Measurements from ENCODE around the gene MED26. TPM values are rescaled to one million over a fixed set of nuclear protein-coding genes. Genes with fewer than 3 reads are reported as not detected.
"Not testable (repeated sequence)": the region's sequence is repeated elsewhere in the genome, so short reads cannot be mapped to it uniquely, and the experiment has no call there.

MED26 gene
- total RNA-seq, 1 donor from 2014 or later, result 15.0 TPM

- Histone ChIP-seq H3K9me3 (ENCODE audit: insufficient read depth, low read depth, low read length) (no peaks in the 10 kb centered on the region), H3K4me1 (ENCODE audit: insufficient read depth, low read length) (no peaks in the 10 kb centered on the region), H3K27ac (ENCODE audit: low read depth, low read length) (no peak overlapping the region), H3K27me3 (ENCODE audit: insufficient read depth, low read length) (no peaks in the 10 kb centered on the region), H3K4me2 (ENCODE audit: low read length) (no peak overlapping the region), H2AFZ (ENCODE audit: low read depth, low read length) (no peak overlapping the region), H3K4me3 (ENCODE audit: insufficient read depth, low read depth, low read length) (no peak overlapping the region), H3K36me3 (ENCODE audit: insufficient read depth, low read length) (peaks cover 15% of the 10 kb centered on the region), H3K79me2 (ENCODE audit: insufficient read depth, low read length) (peaks cover 7% of the 10 kb centered on the region), H4K20me1 (ENCODE audit: insufficient read depth, low read length) (peaks cover 42% of the 10 kb centered on the region), H3K9ac (ENCODE audit: low read length) (no peak overlapping the region)
- peaks cover 11% of the 10 kb centered on the region for H3K4me1 Mint-ChIP-seq (ENCODE audit: low read depth, unreplicated experiment)
- FAIRE-seq (no peak), DNase-seq (ENCODE audit: low read depth) (no peak)
- no peak overlapping the region for H3K4me3 Mint-ChIP-seq (ENCODE audit: unreplicated experiment)
- no peak for TF ChIP-seq EZH2 (IDR thresholded peaks at IDR 0.05; ENCODE audit: insufficient read depth, low read length)
- TF ChIP-seq CTCF (IDR thresholded peaks at IDR 0.05; ENCODE audit: insufficient read depth, low read depth, low read length), result no peak
- H3K27ac Mint-ChIP-seq (ENCODE audit: unreplicated experiment), result no peak overlapping the region
- no peaks in the 10 kb centered on the region for H3K9me3 Mint-ChIP-seq (ENCODE audit: unreplicated experiment)
- no peaks in the 10 kb centered on the region for H3K27me3 Mint-ChIP-seq (ENCODE audit: low read depth, unreplicated experiment)
- peaks cover 13% of the 10 kb centered on the region for H3K36me3 Mint-ChIP-seq (ENCODE audit: low read depth, unreplicated experiment)
These were observed 79.0 kb downstream of the MED26 start for GRCh38 chr19:16548956-16549355.

GRCh38 chr19:16544473-16545231 lies 83.4 kb downstream of the MED26 start:
- peaks cover 13% of the 10 kb centered on the region for H3K4me1 ChIP-seq (ENCODE audit: insufficient read depth, low read length)
- H4K20me1 ChIP-seq (ENCODE audit: insufficient read depth, low read length), result peaks cover 34% of the 10 kb centered on the region
- Mint-ChIP-seq H3K9me3 (ENCODE audit: unreplicated experiment) (peaks cover 3% of the 10 kb centered on the region), H3K36me3 (ENCODE audit: low read depth, unreplicated experiment) (peaks cover 4% of the 10 kb centered on the region), H3K27me3 (ENCODE audit: low read depth, unreplicated experiment) (no peaks in the 10 kb centered on the region), H3K4me1 (ENCODE audit: low read depth, unreplicated experiment) (peaks cover 19% of the 10 kb centered on the region), H3K4me3 (ENCODE audit: unreplicated experiment) (no peak overlapping the region), H3K27ac (ENCODE audit: unreplicated experiment) (peak overlapping the region; percentile 86)
- no peak overlapping the region for H3K9ac ChIP-seq (ENCODE audit: low read length)
- DNase-seq (ENCODE audit: low read depth), result no peak
- no peak overlapping the region for H3K4me2 ChIP-seq (ENCODE audit: low read length)
- TF ChIP-seq CTCF (IDR thresholded peaks at IDR 0.05; ENCODE audit: insufficient read depth, low read depth, low read length) (no peak), EZH2 (IDR thresholded peaks at IDR 0.05; ENCODE audit: insufficient read depth, low read length) (no peak)
- H3K79me2 ChIP-seq (ENCODE audit: insufficient read depth, low read length), result peaks cover 49% of the 10 kb centered on the region
- H3K36me3 ChIP-seq (ENCODE audit: insufficient read depth, low read length), result no peaks in the 10 kb centered on the region
- H2AFZ ChIP-seq (ENCODE audit: low read depth, low read length), result no peak overlapping the region
- no peaks in the 10 kb centered on the region for H3K27me3 ChIP-seq (ENCODE audit: insufficient read depth, low read length)
- H3K9me3 ChIP-seq (ENCODE audit: insufficient read depth, low read depth, low read length), result no peaks in the 10 kb centered on the region
- no peak overlapping the region for H3K4me3 ChIP-seq (ENCODE audit: insufficient read depth, low read depth, low read length)
- no peak for FAIRE-seq
- no peak overlapping the region for H3K27ac ChIP-seq (ENCODE audit: low read depth, low read length)

- Histone ChIP-seq H3K9ac (ENCODE audit: low read length) (peak overlapping the region; percentile 95), H3K79me2 (ENCODE audit: insufficient read depth, low read length) (peaks cover 57% of the 10 kb centered on the region), H4K20me1 (ENCODE audit: insufficient read depth, low read length) (peaks cover 35% of the 10 kb centered on the region), H3K4me2 (ENCODE audit: low read length) (peak overlapping the region; percentile 97), H3K4me1 (ENCODE audit: insufficient read depth, low read length) (peaks cover 13% of the 10 kb centered on the region)
- DNase-seq (ENCODE audit: low read depth); H3K36me3 ChIP-seq (ENCODE audit: insufficient read depth, low read length); FAIRE-seq; H3K27me3 ChIP-seq (ENCODE audit: insufficient read depth, low read length); H3K9me3 ChIP-seq (ENCODE audit: insufficient read depth, low read depth, low read length); H3K27ac ChIP-seq (ENCODE audit: low read depth, low read length); H3K36me3 Mint-ChIP-seq (ENCODE audit: low read depth, unreplicated experiment); H2AFZ ChIP-seq (ENCODE audit: low read depth, low read length); H3K27me3 Mint-ChIP-seq (ENCODE audit: low read depth, unreplicated experiment); H3K9me3 Mint-ChIP-seq (ENCODE audit: unreplicated experiment); H3K4me3 ChIP-seq (ENCODE audit: insufficient read depth, low read depth, low read length): not testable (repeated sequence)
- Mint-ChIP-seq H3K4me1 (ENCODE audit: low read depth, unreplicated experiment) (peaks cover 16% of the 10 kb centered on the region), H3K27ac (ENCODE audit: unreplicated experiment) (peak overlapping the region; percentile 26), H3K4me3 (ENCODE audit: unreplicated experiment) (peak overlapping the region; percentile 93)
These were observed 84.3 kb downstream of the MED26 start for GRCh38 chr19:16543734-16544133.
